ENCODE data around the gene TFF3. TPM values are rescaled to one million over a fixed set of nuclear protein-coding genes. Genes with fewer than 3 reads are reported as not detected.

The TFF3 gene
- total RNA-seq, 2 experiments from 2014 or later = not detected

- Mint-ChIP-seq H3K4me1 (ENCODE audit: low read depth) (no peaks in the 10 kb centered on the region), H3K9me3 (no peaks in the 10 kb centered on the region), H3K27me3 (no peaks in the 10 kb centered on the region), H3K4me3 (no peak overlapping the region), H3K36me3 (peaks cover 29% of the 10 kb centered on the region), H3K27ac (no peak overlapping the region)
- DNase-seq = no peak
- intact Hi-C loops (cut with micrococcal nuclease) = no loop called here
- CTCF ChIA-PET = interaction anchor here (1.0 to 2.0 kb wide), 2 partner anchors 20 to 91 kb away, joined by 3 to 7 read pairs; no protein-coding TSS in a partner anchor
- POLR2A ChIA-PET = interaction anchor here (0.6 kb wide), 1 partner anchor 460 kb away, joined by 3 read pairs; no protein-coding TSS in a partner anchor
Observed at GRCh38 chr21:42290505-42290904, 24.7 kb downstream of the TFF3 start.

- ChIA-PET CTCF (interaction anchor here (1.0 kb wide), 1 partner anchor 91 kb away, joined by 3 read pairs; no protein-coding TSS in a partner anchor), POLR2A (no interaction called here)
- Mint-ChIP-seq H3K36me3 (peaks cover 26% of the 10 kb centered on the region), H3K4me3 (no peak overlapping the region), H3K27ac (no peak overlapping the region), H3K27me3 (no peaks in the 10 kb centered on the region), H3K4me1 (ENCODE audit: low read depth) (no peaks in the 10 kb centered on the region), H3K9me3 (no peaks in the 10 kb centered on the region)
- intact Hi-C loops (cut with micrococcal nuclease) = no loop called here
- DNase-seq = no peak
Observed at GRCh38 chr21:42289926-42290325, 25.3 kb downstream of the TFF3 start.

GRCh38 chr21:42288962-42289361, 26.2 kb downstream of the TFF3 start:
- intact Hi-C loops (cut with micrococcal nuclease) = no loop called here
- no peak for DNase-seq
- no peaks in the 10 kb centered on the region for H3K27me3 Mint-ChIP-seq
- H3K9me3 Mint-ChIP-seq = no peaks in the 10 kb centered on the region
- no peaks in the 10 kb centered on the region for H3K4me1 Mint-ChIP-seq (ENCODE audit: low read depth)
- peaks cover 26% of the 10 kb centered on the region for H3K36me3 Mint-ChIP-seq
- CTCF ChIA-PET = no interaction called here
- H3K4me3 Mint-ChIP-seq = no peak overlapping the region
- POLR2A ChIA-PET = no interaction called here
- no peak overlapping the region for H3K27ac Mint-ChIP-seq

- no peak overlapping the region for H3K4me3 Mint-ChIP-seq
- H3K36me3 Mint-ChIP-seq = peaks cover 26% of the 10 kb centered on the region
- CTCF ChIA-PET = no interaction called here
- no peak overlapping the region for H3K27ac Mint-ChIP-seq
- H3K27me3 Mint-ChIP-seq = no peaks in the 10 kb centered on the region
- intact Hi-C loops (cut with micrococcal nuclease) = no loop called here
- no peak for DNase-seq
- POLR2A ChIA-PET = interaction anchor here (0.5 kb wide), 1 partner anchor 151 kb away, joined by 3 read pairs; no protein-coding TSS in a partner anchor
- no peaks in the 10 kb centered on the region for H3K9me3 Mint-ChIP-seq
- H3K4me1 Mint-ChIP-seq (ENCODE audit: low read depth) = no peaks in the 10 kb centered on the region
Observed at GRCh38 chr21:42287193-42288083, 27.8 kb downstream of the TFF3 start.

DNA sequence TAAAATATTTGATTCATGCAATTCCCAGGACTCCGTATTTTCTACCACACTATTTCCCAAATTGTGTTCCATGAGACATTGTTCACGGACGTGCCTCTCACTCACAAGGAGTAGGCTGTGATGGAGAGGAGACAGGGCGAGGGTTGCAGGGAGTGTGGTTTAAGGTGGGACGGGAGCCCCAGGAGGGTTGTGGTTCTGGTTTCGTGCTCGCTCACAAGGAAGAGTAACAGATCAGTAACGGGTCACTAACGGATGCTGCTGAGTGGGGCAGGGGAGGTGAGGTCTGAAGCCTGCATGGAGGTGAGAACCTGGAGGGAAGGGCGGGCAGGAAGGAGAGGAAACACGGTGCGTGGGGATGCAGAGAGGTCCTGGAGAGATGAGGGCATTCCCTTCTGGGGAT, 28.8 kb downstream of the TFF3 start:
- intact Hi-C loops (cut with micrococcal nuclease) = no loop called here
- Mint-ChIP-seq H3K4me3 (no peak overlapping the region), H3K27ac (no peak overlapping the region), H3K27me3 (no peaks in the 10 kb centered on the region), H3K4me1 (ENCODE audit: low read depth) (no peaks in the 10 kb centered on the region), H3K9me3 (no peaks in the 10 kb centered on the region), H3K36me3 (peaks cover 26% of the 10 kb centered on the region)
- CTCF ChIA-PET = interaction anchor here (1.0 kb wide), 1 partner anchor 28 kb away, joined by 6 read pairs; no protein-coding TSS in a partner anchor
- POLR2A ChIA-PET = no interaction called here
- DNase-seq = no peak

GRCh38 chr21:42285569-42286245, 29.5 kb downstream of the TFF3 start:
- POLR2A ChIA-PET = interaction anchor here (0.6 kb wide), 1 partner anchor 14 kb away, joined by 3 read pairs; no protein-coding TSS in a partner anchor
- CTCF ChIA-PET = interaction anchor here (1.0 to 1.5 kb wide), 2 partner anchors 24 to 27 kb away, joined by 5 to 6 read pairs; no protein-coding TSS in a partner anchor
- no peak overlapping the region for H3K4me3 Mint-ChIP-seq
- DNase-seq = no peak
- no peaks in the 10 kb centered on the region for H3K9me3 Mint-ChIP-seq
- H3K27ac Mint-ChIP-seq = no peak overlapping the region
- H3K4me1 Mint-ChIP-seq (ENCODE audit: low read depth) = no peaks in the 10 kb centered on the region
- intact Hi-C loops (cut with micrococcal nuclease) = no loop called here
- no peaks in the 10 kb centered on the region for H3K27me3 Mint-ChIP-seq
- H3K36me3 Mint-ChIP-seq = peaks cover 26% of the 10 kb centered on the region

DNA sequence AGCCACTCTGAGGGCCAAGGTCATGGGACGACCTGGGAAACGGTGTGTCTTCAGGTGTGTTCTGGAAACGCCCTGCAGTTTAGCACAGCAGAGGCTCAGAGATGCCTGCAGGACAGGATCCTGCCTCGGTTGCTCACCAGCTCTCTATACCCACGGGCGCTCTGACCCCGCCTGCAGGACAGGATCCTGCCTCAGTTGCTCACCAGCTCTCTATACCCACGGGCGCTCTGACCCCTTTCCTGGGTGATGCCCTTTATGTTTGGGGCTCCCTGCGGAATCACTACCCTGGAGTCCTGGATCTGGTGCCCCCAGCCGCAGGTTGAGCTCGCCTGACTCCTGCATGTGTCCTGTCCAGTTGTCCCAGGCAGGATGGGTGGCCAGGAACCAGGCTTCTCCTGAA, 32.5 kb downstream of the TFF3 start:
- no peak overlapping the region for H3K4me3 Mint-ChIP-seq
- POLR2A ChIA-PET = no interaction called here
- CTCF ChIA-PET = interaction anchor here (0.6 kb wide), 1 partner anchor 113 kb away, joined by 3 read pairs; no protein-coding TSS in a partner anchor
- peaks cover 16% of the 10 kb centered on the region for H3K36me3 Mint-ChIP-seq
- H3K27me3 Mint-ChIP-seq = no peaks in the 10 kb centered on the region
- no peak for DNase-seq
- no peak overlapping the region for H3K27ac Mint-ChIP-seq
- no peaks in the 10 kb centered on the region for H3K4me1 Mint-ChIP-seq (ENCODE audit: low read depth)
- H3K9me3 Mint-ChIP-seq = no peaks in the 10 kb centered on the region
- intact Hi-C loops (cut with micrococcal nuclease) = no loop called here

GRCh38 chr21:42282021-42282420, 33.2 kb downstream of the TFF3 start:
- ChIA-PET POLR2A (no interaction called here), CTCF (no interaction called here)
- no peak for DNase-seq
- no peak overlapping the region for H3K27ac Mint-ChIP-seq
- H3K9me3 Mint-ChIP-seq = no peaks in the 10 kb centered on the region
- H3K4me3 Mint-ChIP-seq = no peak overlapping the region
- no peaks in the 10 kb centered on the region for H3K27me3 Mint-ChIP-seq
- H3K4me1 Mint-ChIP-seq (ENCODE audit: low read depth) = no peaks in the 10 kb centered on the region
- intact Hi-C loops (cut with micrococcal nuclease) = no loop called here
- H3K36me3 Mint-ChIP-seq = peaks cover 13% of the 10 kb centered on the region

DNA sequence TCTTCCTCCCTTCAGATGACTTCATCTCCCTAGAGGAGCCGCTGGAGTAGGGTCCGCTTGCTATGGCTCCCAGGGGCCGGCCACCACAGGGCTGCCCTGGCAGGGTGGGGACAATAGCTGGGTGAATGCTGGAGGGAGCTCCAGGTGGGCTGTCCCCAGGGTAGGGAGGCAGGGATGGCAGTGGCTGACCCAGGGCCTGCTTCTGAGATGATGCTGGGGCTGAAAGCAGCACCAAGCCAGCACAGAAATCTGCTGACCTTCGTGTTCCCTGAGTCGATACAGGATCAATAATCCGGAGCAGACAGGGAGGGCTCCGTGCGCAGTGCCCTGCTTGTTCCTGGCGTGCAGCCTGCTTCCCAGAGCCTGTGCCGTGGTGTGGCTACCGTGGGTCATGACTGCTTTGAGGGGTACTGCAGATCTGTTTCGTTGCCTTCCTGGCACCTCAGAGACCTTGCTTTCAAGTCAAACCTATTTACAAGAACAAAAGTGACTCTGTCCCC, 34.0 kb downstream of the TFF3 start:
- intact Hi-C loops (cut with micrococcal nuclease) = no loop called here
- Mint-ChIP-seq H3K9me3 (no peaks in the 10 kb centered on the region), H3K27ac (no peak overlapping the region), H3K36me3 (peaks cover 6% of the 10 kb centered on the region), H3K27me3 (no peaks in the 10 kb centered on the region), H3K4me1 (ENCODE audit: low read depth) (no peaks in the 10 kb centered on the region), H3K4me3 (no peak overlapping the region)
- DNase-seq = no peak
- ChIA-PET POLR2A (no interaction called here), CTCF (no interaction called here)

DNA sequence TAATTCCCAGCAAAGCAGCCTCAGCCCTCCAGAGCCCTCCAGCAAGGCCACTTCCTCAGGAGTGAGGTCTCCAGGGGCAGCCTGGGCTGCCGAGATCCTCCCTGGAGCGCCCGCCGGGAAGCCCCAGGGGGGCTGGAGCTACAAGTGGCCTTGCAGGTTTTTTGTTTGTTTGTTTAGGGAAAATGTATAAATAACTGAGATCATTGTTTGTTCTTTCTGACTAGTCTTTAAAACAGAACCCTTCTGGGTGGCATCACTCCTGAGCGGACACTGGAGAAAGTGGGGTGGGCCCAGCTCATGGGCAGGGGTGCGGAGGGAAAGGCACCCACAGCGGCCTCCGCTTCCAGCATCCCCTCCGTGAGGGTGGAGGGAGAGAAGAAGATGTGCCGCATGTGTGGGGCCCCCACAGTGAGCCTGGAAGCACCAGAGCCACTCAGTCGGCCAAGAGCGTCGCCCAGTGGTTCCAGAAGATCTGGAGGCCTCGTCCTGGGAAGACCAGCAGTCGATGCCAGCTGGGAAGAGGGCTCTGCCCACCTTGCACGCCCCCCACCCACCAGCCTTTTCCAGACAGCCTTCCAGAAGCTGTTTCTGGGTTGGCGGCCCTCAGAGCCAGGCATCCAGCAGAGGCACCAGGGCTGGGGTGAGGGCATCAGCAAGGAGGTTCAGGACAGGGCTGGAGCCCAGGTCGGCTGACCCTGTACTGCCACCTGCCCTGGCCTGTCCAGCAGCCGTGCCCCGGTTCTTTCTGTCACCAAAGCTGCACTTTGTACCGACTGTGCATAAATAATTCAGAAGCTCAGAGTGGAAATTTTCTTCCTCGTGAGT, 34.6 kb downstream of the TFF3 start:
- Mint-ChIP-seq H3K36me3 (peaks cover 4% of the 10 kb centered on the region), H3K27me3 (no peaks in the 10 kb centered on the region), H3K4me1 (ENCODE audit: low read depth) (no peaks in the 10 kb centered on the region), H3K9me3 (no peaks in the 10 kb centered on the region), H3K27ac (no peak overlapping the region), H3K4me3 (no peak overlapping the region)
- intact Hi-C loops (cut with micrococcal nuclease) = no loop called here
- no peak for DNase-seq
- ChIA-PET POLR2A (no interaction called here), CTCF (interaction anchor here (0.6 kb wide), 1 partner anchor 31 kb away, joined by 3 read pairs; no protein-coding TSS in a partner anchor)

- no peaks in the 10 kb centered on the region for H3K9me3 Mint-ChIP-seq
- H3K36me3 Mint-ChIP-seq = peaks cover 4% of the 10 kb centered on the region
- intact Hi-C loops (cut with micrococcal nuclease) = no loop called here
- H3K27ac Mint-ChIP-seq = no peak overlapping the region
- no peaks in the 10 kb centered on the region for H3K4me1 Mint-ChIP-seq (ENCODE audit: low read depth)
- no peak overlapping the region for H3K4me3 Mint-ChIP-seq
- H3K27me3 Mint-ChIP-seq = no peaks in the 10 kb centered on the region
- ChIA-PET CTCF (interaction anchor here (0.6 to 1.0 kb wide), 2 partner anchors 21 to 30 kb away, joined by 3 read pairs; no protein-coding TSS in a partner anchor), POLR2A (no interaction called here)
- DNase-seq = no peak
Observed at GRCh38 chr21:42279888-42280287, 35.3 kb downstream of the TFF3 start.
